Measurements from ENCODE around the gene RBM47. TPM values are rescaled to one million over a fixed set of nuclear protein-coding genes. Genes with fewer than 3 reads are reported as not detected.
"Not testable (repeated sequence)": the region's sequence is repeated elsewhere in the genome, so short reads cannot be mapped to it uniquely, and the experiment has no call there.

The RBM47 gene
- total and polyA plus RNA-seq, 2 donors (not counting 1 experiment from before 2014, with no cell fraction given): 0.14 to 1.8 TPM

DNA sequence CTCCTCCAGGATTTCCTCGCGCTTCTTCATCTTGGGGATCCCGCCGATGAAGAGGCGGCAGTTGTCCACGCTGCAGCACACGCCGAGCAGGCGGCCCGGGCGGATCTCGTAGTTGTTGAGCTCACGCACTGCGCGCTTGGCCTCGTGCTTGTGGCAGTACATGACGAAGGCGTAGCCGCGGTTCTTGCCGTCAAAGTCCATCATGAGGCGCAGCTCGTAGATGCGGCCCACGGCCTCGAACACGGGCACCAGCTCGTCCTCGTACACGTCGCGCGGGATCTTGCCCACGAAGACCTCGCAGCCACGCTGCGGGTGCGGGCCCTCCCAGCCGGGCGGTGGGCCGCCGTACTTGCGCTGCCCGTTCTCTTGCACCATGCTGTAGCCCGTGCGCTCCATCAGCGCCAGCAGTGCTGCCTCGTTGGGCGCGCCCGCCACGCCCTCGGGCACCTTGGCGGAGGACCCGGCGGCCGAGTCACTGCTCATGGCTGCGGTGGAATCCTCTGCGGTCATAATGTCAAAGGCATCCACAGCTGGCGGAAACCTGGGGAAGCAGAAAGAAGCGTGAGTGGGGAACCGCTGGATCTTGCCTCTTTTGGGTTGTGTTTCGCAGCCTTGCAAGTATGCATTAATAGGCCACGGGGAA is 191.2 kb downstream of the RBM47 start:
- no peak overlapping the region for H2AFZ ChIP-seq (ENCODE audit: low read length)
- no peak overlapping the region for H3K27ac ChIP-seq (ENCODE audit: insufficient read depth, low read length)
- no peaks in the 10 kb centered on the region for H3K4me1 ChIP-seq (ENCODE audit: control insufficient read depth, extremely low read depth, insufficient read depth, low read length)
- no peak for DNase-seq (ENCODE audit: low read depth in 2 of 2)
- no peak overlapping the region for H3K4me3 ChIP-seq (replicated peaks in 1 of 4; ENCODE audit: control extremely low read depth in 1 of 4, insufficient read depth in 1 of 4, low read depth in 3 of 4, low read length in 4 of 4)
- no peaks in the 10 kb centered on the region for H3K27me3 ChIP-seq (ENCODE audit: control insufficient read depth, insufficient read depth, low read length)
- TF ChIP-seq CTCF (conservative IDR thresholded peaks at IDR 0.05 in 1 of 2, IDR thresholded peaks at IDR 0.05 in 1 of 2; ENCODE audit: low read depth in 1 of 2, low read length in 2 of 2) (no peak), EZH2 (IDR thresholded peaks at IDR 0.05; ENCODE audit: low read length, missing control alignments) (no peak)
- no peaks in the 10 kb centered on the region for H3K9me3 ChIP-seq (ENCODE audit: control insufficient read depth, insufficient read depth, low read depth, low read length)
- no peaks in the 10 kb centered on the region for H3K79me2 ChIP-seq (ENCODE audit: control insufficient read depth, insufficient read depth, low read length)
- no peak overlapping the region for H3K9ac ChIP-seq (ENCODE audit: insufficient read depth, low read length)
- H4K20me1 ChIP-seq (ENCODE audit: control insufficient read depth, extremely low read depth, insufficient read depth, low read length): no peaks in the 10 kb centered on the region
- no peaks in the 10 kb centered on the region for H3K36me3 ChIP-seq (ENCODE audit: control insufficient read depth, insufficient read depth, low read length)
- no peak overlapping the region for H3K4me2 ChIP-seq (ENCODE audit: extremely low read depth, insufficient read depth, low read length)

DNA sequence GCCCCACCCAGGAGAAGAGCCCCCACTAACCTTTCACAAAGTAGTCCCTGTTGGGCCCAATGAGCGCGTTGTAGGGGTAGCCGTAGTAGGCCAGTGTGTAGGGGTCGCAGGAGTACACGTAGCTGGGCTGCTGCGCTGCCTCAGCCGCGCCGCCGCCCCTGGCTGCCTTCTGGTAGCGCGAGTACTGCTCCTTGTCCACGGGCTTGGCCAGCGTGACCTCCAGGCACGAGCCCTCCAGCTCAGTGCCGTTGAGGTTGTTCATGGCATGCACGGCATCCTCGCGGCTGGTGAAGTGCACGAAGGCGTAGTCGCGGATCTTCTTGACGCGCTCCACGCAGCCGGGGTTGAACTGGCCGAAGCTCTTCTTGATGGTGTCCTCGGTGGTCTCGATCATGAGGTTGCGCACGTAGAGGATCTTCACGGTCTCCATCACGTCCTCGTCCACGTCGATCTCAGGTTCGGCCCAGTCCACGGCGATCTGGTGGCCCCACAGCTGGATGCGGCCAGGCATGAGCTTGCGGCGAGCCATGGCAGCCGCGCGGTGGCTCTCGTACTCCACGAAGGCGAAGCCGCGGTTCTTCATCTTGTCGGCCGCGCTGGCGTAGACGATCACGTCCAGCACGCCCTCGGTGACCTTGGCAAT is 191.8 kb downstream of the RBM47 start:
- Histone ChIP-seq H3K4me1 (ENCODE audit: control insufficient read depth, extremely low read depth, insufficient read depth, low read length) (no peaks in the 10 kb centered on the region), H3K27ac (ENCODE audit: insufficient read depth, low read length) (no peak overlapping the region), H4K20me1 (ENCODE audit: control insufficient read depth, extremely low read depth, insufficient read depth, low read length) (no peaks in the 10 kb centered on the region), H3K4me2 (ENCODE audit: extremely low read depth, insufficient read depth, low read length) (no peak overlapping the region), H3K79me2 (ENCODE audit: control insufficient read depth, insufficient read depth, low read length) (no peaks in the 10 kb centered on the region), H3K27me3 (ENCODE audit: control insufficient read depth, insufficient read depth, low read length) (no peaks in the 10 kb centered on the region), H2AFZ (ENCODE audit: low read length) (no peak overlapping the region), H3K9me3 (ENCODE audit: control insufficient read depth, insufficient read depth, low read depth, low read length) (no peaks in the 10 kb centered on the region), H3K4me3 (replicated peaks in 1 of 4; ENCODE audit: control extremely low read depth in 1 of 4, insufficient read depth in 1 of 4, low read depth in 3 of 4, low read length in 4 of 4) (no peak overlapping the region), H3K9ac (ENCODE audit: insufficient read depth, low read length) (no peak overlapping the region), H3K36me3 (ENCODE audit: control insufficient read depth, insufficient read depth, low read length) (no peaks in the 10 kb centered on the region)
- no peak for DNase-seq (ENCODE audit: low read depth in 2 of 2)
- TF ChIP-seq EZH2 (IDR thresholded peaks at IDR 0.05; ENCODE audit: low read length, missing control alignments): no peak
- TF ChIP-seq CTCF (conservative IDR thresholded peaks at IDR 0.05 in 1 of 2, IDR thresholded peaks at IDR 0.05 in 1 of 2; ENCODE audit: low read depth in 1 of 2, low read length in 2 of 2): no peak

GRCh38 chr4:40435306-40435705 is 194.4 kb downstream of the RBM47 start:
- H3K4me2 ChIP-seq (ENCODE audit: extremely low read depth, insufficient read depth, low read length); H3K27ac ChIP-seq (ENCODE audit: insufficient read depth, low read length); DNase-seq (ENCODE audit: low read depth in 2 of 2); H3K4me3 ChIP-seq (replicated peaks in 1 of 4; ENCODE audit: control extremely low read depth in 1 of 4, insufficient read depth in 1 of 4, low read depth in 3 of 4, low read length in 4 of 4); H3K4me1 ChIP-seq (ENCODE audit: control insufficient read depth, extremely low read depth, insufficient read depth, low read length); H3K79me2 ChIP-seq (ENCODE audit: control insufficient read depth, insufficient read depth, low read length); H3K9me3 ChIP-seq (ENCODE audit: control insufficient read depth, insufficient read depth, low read depth, low read length); H3K36me3 ChIP-seq (ENCODE audit: control insufficient read depth, insufficient read depth, low read length); H4K20me1 ChIP-seq (ENCODE audit: control insufficient read depth, extremely low read depth, insufficient read depth, low read length); H3K9ac ChIP-seq (ENCODE audit: insufficient read depth, low read length); H3K27me3 ChIP-seq (ENCODE audit: control insufficient read depth, insufficient read depth, low read length); H2AFZ ChIP-seq (ENCODE audit: low read length): not testable (repeated sequence)
